ENCODE data around the gene MPRIP. TPM values are rescaled to one million over a fixed set of nuclear protein-coding genes. Genes with fewer than 3 reads are reported as not detected.

The MPRIP gene
- total RNA-seq, 1 experiment from 2014 or later, result 258 TPM

GRCh38 chr17:17180741-17181525 lies 138.7 kb downstream of the MPRIP start:
- H3K4me2 ChIP-seq (ENCODE audit: low read length), result no peak overlapping the region
- no peak for TF ChIP-seq FOSL1 (IDR thresholded peaks at IDR 0.05; ENCODE audit: low read depth)
- no peak for TF ChIP-seq YY1 (IDR thresholded peaks at IDR 0.05; ENCODE audit: extremely low read depth, insufficient replicate concordance, low read depth, low read length)
- TF ChIP-seq POLR2A (IDR thresholded peaks at IDR 0.05; ENCODE audit: borderline replicate concordance, extremely low read depth, insufficient read depth, insufficient read length), result no peak
- TF ChIP-seq EZH2 (IDR thresholded peaks at IDR 0.05), result no peak
- no peaks in the 10 kb centered on the region for H3K27me3 ChIP-seq (ENCODE audit: insufficient read depth, low read length)
- CTCF ChIA-PET, result no interaction called here
- no peak overlapping the region for H2AFZ ChIP-seq (ENCODE audit: low read depth, low read length, poor library complexity, severe bottlenecking)
- H3K9ac ChIP-seq (ENCODE audit: low read length), result no peak overlapping the region
- no peaks in the 10 kb centered on the region for H3K9me2 ChIP-seq (ENCODE audit: insufficient read depth)
- POLR2A ChIA-PET, result no interaction called here
- no peak overlapping the region for H3K4me3 ChIP-seq (replicated peaks in 1 of 2; ENCODE audit: low read depth in 1 of 2, low read length in 2 of 2)
- intact Hi-C loops (cut with micrococcal nuclease), result no loop called here
- H3K9me3 ChIP-seq (ENCODE audit: control insufficient read depth in 1 of 2, insufficient read depth in 1 of 2, low read depth in 1 of 2, low read length in 2 of 2), result no peaks in the 10 kb centered on the region
- BruUV-seq (replicated peaks), result no TSS peak
- H3K79me2 ChIP-seq (ENCODE audit: insufficient read depth, low read length), result no peaks in the 10 kb centered on the region
- ATAC-seq (no peak), DNase-seq (ENCODE audit: low read depth, low spot score) (no peak)
- H3K27ac ChIP-seq (ENCODE audit: low read depth, low read length), result no peak overlapping the region
- H3K4me1 ChIP-seq (ENCODE audit: control insufficient read depth in 1 of 2, insufficient read depth in 2 of 2, low read length in 2 of 2), result peaks cover 2 to 4% of the 10 kb centered on the region in 2 experiments; a peak in 2 of 4 replicates
- RAD21 ChIA-PET (ENCODE audit: low non-redundant PET in 1 of 2, low total read pairs in 2 of 2, uncharacterized antibody in 2 of 2, unreplicated experiment in 2 of 2), result no interaction called here
- no peaks in the 10 kb centered on the region for H4K20me1 ChIP-seq (ENCODE audit: insufficient read depth)
- H3K36me3 ChIP-seq (ENCODE audit: control insufficient read depth in 1 of 2, insufficient read depth in 2 of 2, low read length in 2 of 2), result peaks cover 35 to 47% of the 10 kb centered on the region in 2 experiments

GRCh38 chr17:17181666-17182597 lies 139.7 kb downstream of the MPRIP start:
- DNase-seq (ENCODE audit: low read depth, low spot score) (no peak), ATAC-seq (no peak)
- BruUV-seq (replicated peaks), result no TSS peak
- Histone ChIP-seq H2AFZ (ENCODE audit: low read depth, low read length, poor library complexity, severe bottlenecking) (no peak overlapping the region), H3K9me2 (ENCODE audit: insufficient read depth) (no peaks in the 10 kb centered on the region), H3K4me2 (ENCODE audit: low read length) (no peak overlapping the region), H4K20me1 (ENCODE audit: insufficient read depth) (no peaks in the 10 kb centered on the region), H3K9ac (ENCODE audit: low read length) (no peak overlapping the region), H3K27ac (ENCODE audit: low read depth, low read length) (no peak overlapping the region), H3K9me3 (ENCODE audit: control insufficient read depth in 1 of 2, insufficient read depth in 1 of 2, low read depth in 1 of 2, low read length in 2 of 2) (no peaks in the 10 kb centered on the region), H3K4me3 (replicated peaks in 1 of 2; ENCODE audit: low read depth in 1 of 2, low read length in 2 of 2) (no peak overlapping the region), H3K79me2 (ENCODE audit: insufficient read depth, low read length) (no peaks in the 10 kb centered on the region), H3K27me3 (ENCODE audit: insufficient read depth, low read length) (no peaks in the 10 kb centered on the region), H3K4me1 (ENCODE audit: control insufficient read depth in 1 of 2, insufficient read depth in 2 of 2, low read length in 2 of 2) (peaks cover 4 to 6% of the 10 kb centered on the region in 2 experiments; a peak in 2 of 4 replicates), H3K36me3 (ENCODE audit: control insufficient read depth in 1 of 2, insufficient read depth in 2 of 2, low read length in 2 of 2) (peaks cover 28 to 37% of the 10 kb centered on the region in 2 experiments)
- RAD21 ChIA-PET (ENCODE audit: low non-redundant PET in 1 of 2, low total read pairs in 2 of 2, uncharacterized antibody in 2 of 2, unreplicated experiment in 2 of 2), result no interaction called here
- intact Hi-C loops (cut with micrococcal nuclease), result no loop called here
- CTCF ChIA-PET, result no interaction called here
- POLR2A ChIA-PET, result no interaction called here
- no peak for TF ChIP-seq ELF1 (IDR thresholded peaks at IDR 0.05; ENCODE audit: borderline replicate concordance, low read depth)
- no peak for TF ChIP-seq FOSL1 (IDR thresholded peaks at IDR 0.05; ENCODE audit: low read depth)
- TF ChIP-seq SRF (IDR thresholded peaks at IDR 0.05; ENCODE audit: low read depth), result no peak
- no peak for TF ChIP-seq ZFX (IDR thresholded peaks at IDR 0.05)
- TF ChIP-seq CTCF (IDR thresholded peaks at IDR 0.05 in 2 of 3, conservative IDR thresholded peaks at IDR 0.05 in 1 of 3; ENCODE audit: borderline replicate concordance in 1 of 3, insufficient read depth in 1 of 3, low read depth in 2 of 3, low read length in 2 of 3), result no peak
- no peak for TF ChIP-seq CEBPB (IDR thresholded peaks at IDR 0.05; ENCODE audit: low read depth)
- TF ChIP-seq ZNF274 (IDR thresholded peaks at IDR 0.05; ENCODE audit: low read depth, low read length), result no peak
